IPS-NIHi11 (cell line): ENCODE results near the gene DBR1.

ENCODE experiments used
- DNase-seq: peaks from one replicate; pipeline ENCODE4 v3.0.0; 2012; ENCODE audit warnings: mixed read lengths, low spot score

Gene DBR1

GRCh38 chr3:138124188-138124587 lies 50.5 kb downstream of the DBR1 start:
- no peak for DNase-seq

GRCh38 chr3:138119423-138119766 lies 55.3 kb downstream of the DBR1 start:
- peak; percentile 40 for DNase-seq

DNA sequence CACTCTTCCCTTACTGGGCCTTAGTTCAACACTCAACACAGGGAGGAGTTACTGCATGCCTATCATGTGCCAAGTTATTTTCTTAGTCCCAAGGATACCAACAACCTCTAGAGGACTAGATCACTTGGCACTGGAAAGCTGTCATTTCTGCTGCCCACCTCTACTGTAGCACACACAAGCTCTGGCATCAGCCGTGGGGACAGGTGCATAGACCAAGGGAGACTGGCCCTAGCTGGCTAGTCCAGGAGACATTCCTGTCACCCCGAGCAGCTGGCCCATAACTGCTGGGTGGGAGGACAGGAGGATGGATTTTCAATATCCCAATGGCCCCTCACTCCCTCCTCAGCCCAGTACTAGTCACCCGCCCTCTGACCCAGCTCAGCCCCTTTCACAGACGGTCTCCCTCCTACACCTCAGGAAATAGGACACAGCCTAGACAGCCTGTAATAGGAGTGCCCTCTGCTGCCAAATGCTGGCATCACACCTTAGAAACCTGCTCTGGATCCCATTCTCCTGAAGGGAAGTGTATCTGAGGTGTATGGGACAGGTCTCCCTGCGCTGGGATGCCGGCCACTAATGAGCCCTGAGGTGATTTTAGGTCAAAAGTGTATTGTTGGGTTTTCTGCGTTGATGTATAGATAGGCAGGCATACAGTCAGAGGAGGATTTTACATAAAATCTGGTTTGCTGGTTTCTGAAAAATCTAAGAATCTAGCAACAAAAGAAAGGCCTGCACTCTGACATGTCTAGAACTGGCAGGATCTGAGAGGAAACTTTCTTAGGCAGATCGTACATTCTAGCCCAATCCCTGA lies 55.9 kb downstream of the DBR1 start:
- peak; percentile 81 for DNase-seq

DNA sequence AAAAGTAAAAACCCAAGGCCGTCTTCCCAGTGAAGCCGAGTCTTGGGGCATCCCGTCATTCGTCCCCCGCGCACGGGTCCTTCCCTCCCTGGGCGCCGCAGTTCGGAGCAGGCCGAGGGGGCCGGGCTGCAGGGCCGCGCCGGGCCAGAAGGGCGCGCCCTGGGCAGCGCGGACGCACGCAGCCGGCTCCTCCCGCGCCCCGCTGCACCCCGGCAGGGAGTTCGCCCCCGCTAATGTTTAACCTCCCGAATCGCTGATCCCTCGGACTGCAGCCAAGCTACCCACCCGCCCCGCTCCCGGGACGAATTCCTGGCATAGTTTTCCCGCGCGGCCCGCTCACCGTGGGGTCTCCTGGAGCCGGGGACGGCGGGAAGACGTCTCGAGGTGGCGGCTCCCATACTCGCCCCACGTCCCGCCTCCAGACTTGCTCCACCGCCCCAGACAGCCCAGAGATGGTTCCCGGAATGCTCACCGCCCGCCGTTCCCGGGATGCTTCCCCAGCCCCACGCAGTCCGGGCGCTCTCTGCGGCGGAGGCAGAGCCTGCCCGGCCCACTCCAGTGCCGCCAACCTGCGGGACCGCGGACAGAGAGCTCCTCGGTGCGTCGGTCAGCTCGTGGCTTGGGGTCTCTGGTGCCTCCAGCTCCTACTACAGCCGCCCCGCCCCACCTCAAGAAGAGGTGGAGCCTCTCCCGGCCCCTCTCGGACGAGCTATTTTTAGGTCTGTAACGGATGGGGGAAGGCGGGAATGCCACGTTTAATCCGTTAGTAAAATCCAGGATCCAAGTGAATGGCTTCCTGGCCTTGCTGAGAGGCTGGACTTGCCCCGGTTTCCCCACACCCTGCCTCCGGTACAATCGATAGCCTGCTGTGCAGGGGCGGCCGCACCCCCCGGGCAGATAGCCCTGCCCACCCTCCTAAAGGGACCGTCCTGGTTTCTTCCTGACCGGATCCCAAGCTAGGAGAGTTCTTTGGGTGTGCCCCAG lies 59.4 kb downstream of the DBR1 start, which contains the start of gene DZIP1L:
DZIP1L (minus strand) TSS at position 621 of the 984 bp plus-strand sequence. CDS start 11,637 bp downstream, outside the sequence.
- DNase-seq, result peak; percentile 85

DNA sequence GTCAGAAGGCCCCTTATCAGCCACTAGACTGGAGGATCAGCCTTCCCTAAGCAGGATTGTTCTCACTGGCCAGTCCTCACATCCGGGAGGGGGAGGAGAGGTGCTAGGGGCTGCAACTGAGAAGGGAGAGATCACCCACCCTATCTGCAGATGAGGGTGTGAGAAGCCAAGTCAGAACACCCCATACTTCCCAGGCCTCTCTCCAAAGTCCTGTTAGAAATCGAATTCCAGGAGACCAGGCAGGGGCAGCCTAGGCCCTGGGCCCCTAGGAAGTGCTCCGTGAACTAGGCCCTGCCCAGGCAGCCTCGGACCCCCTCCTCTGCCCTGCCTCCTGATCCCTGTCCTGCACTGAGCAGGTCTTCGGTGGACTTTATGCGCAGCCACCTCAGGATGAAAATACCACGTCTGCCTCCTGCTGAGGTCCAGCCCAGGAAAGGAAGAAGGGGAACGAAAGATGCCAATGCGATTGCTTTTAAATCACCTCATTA lies 60.2 kb downstream of the DBR1 start:
- peak; percentile 25 for DNase-seq

GRCh38 chr3:138113326-138113725 lies 61.4 kb downstream of the DBR1 start:
- DNase-seq, result peak; percentile 41

DNA sequence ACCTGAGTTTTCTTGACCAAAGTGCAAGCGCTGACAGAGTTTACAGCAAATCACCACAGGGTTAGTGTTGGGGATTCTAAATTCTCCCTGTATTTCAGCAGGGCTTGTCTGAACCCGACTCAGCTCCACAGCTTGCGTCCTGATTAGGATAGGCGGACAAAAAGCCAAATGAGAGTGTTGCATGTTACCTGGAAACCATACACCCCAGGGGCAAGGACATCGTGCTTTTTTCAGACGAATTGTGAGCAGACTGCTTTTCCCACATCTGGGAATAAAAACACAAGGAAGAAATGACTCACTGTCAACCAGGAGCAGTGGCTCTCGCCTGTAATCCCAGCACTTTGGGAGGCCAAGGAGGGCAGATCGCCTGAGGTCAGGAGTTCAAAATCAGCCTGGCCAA lies 62.4 kb downstream of the DBR1 start:
- DNase-seq, result no peak
